Activated naive CD4-positive, alpha-beta T cell treated with anti-CD3 and anti-CD28 coated beads for 36 hours (primary cell): Measurements from ENCODE around the gene ADCY1. TPM values are rescaled to one million over a fixed set of nuclear protein-coding genes. Genes with fewer than 3 reads are reported as not detected.

ENCODE experiments used
- CTCF ChIA-PET: fragments of 350-600 bp; sonication (Branson Sonifier 250); formaldehyde crosslinking; loops from one replicate; lab custom pipeline; 2021; ENCODE audit warnings: antibody characterized with exemption; lab: Charles Lee
- DNase-seq: peaks from one replicate; pipeline ENCODE4 v3.0.0-alpha.2; 2020
- H3K27ac Mint-ChIP-seq: one replicate; pipeline ENCODE4 v1.8.0; 2021; ENCODE audit warnings: mild to moderate bottlenecking, mixed read lengths
- H3K27me3 Mint-ChIP-seq: one replicate; pipeline ENCODE4 v1.8.0; 2021; ENCODE audit warnings: low read depth, mixed read lengths
- H3K36me3 Mint-ChIP-seq: one replicate; pipeline ENCODE4 v1.8.0; 2021; ENCODE audit warnings: low read depth, mixed read lengths
- H3K4me1 Mint-ChIP-seq: one replicate; pipeline ENCODE4 v1.8.0; 2021; ENCODE audit warnings: low read depth, mixed read lengths
- H3K4me3 Mint-ChIP-seq: one replicate; pipeline ENCODE4 v1.8.0; 2021; ENCODE audit warnings: mild to moderate bottlenecking, moderate library complexity, mixed read lengths
- H3K9me3 Mint-ChIP-seq: one replicate; pipeline ENCODE4 v1.8.0; 2021; ENCODE audit warnings: mixed read lengths
- intact Hi-C: fragments of 100-400 bp; cut with micrococcal nuclease; formaldehyde crosslinking; loops from one replicate; pipeline ENCODE4 v1.15.1; 2023
- total RNA-seq, 2 experiments: library from RNA; stranded (reverse); gene quantifications; one replicate each; pipeline ENCODE4 v1.2.3, GENCODE V29; 2021

The ADCY1 gene
- total RNA-seq, 2 experiments from 2014 or later: 0.29 to 0.30 TPM

- Mint-ChIP-seq H3K4me3 (no peak overlapping the region), H3K27ac (no peak overlapping the region), H3K27me3 (peaks cover 2% of the 10 kb centered on the region), H3K9me3 (no peaks in the 10 kb centered on the region), H3K36me3 (no peaks in the 10 kb centered on the region), H3K4me1 (no peaks in the 10 kb centered on the region)
- intact Hi-C loops: no loop called here
- CTCF ChIA-PET: no interaction called here
- no peak for DNase-seq
Observed at GRCh38 chr7:45645141-45645969, 71.2 kb downstream of the ADCY1 start.

GRCh38 chr7:45646207-45646821 is 72.1 kb downstream of the ADCY1 start:
- Mint-ChIP-seq H3K36me3 (no peaks in the 10 kb centered on the region), H3K4me1 (no peaks in the 10 kb centered on the region), H3K27ac (no peak overlapping the region), H3K4me3 (no peak overlapping the region), H3K9me3 (no peaks in the 10 kb centered on the region), H3K27me3 (peaks cover under 1% of the 10 kb centered on the region)
- CTCF ChIA-PET: no interaction called here
- intact Hi-C loops: no loop called here
- no peak for DNase-seq

GRCh38 chr7:45646996-45647825 is 73.0 kb downstream of the ADCY1 start:
- no peaks in the 10 kb centered on the region for H3K9me3 Mint-ChIP-seq
- no peak overlapping the region for H3K4me3 Mint-ChIP-seq

GRCh38 chr7:45647967-45648670 is 74.0 kb downstream of the ADCY1 start:
- intact Hi-C loops: no loop called here
- no peaks in the 10 kb centered on the region for H3K36me3 Mint-ChIP-seq
- H3K27me3 Mint-ChIP-seq: no peaks in the 10 kb centered on the region
- no peak overlapping the region for H3K27ac Mint-ChIP-seq
- H3K4me3 Mint-ChIP-seq: no peak overlapping the region
- no peaks in the 10 kb centered on the region for H3K9me3 Mint-ChIP-seq
- H3K4me1 Mint-ChIP-seq: no peaks in the 10 kb centered on the region
- CTCF ChIA-PET: no interaction called here
- DNase-seq: no peak

More at GRCh38 chr7:45646996-45647825, 73.0 kb downstream of the ADCY1 start:
- Mint-ChIP-seq H3K4me1 (no peaks in the 10 kb centered on the region), H3K27ac (no peak overlapping the region), H3K36me3 (no peaks in the 10 kb centered on the region), H3K27me3 (no peaks in the 10 kb centered on the region)
- no peak for DNase-seq
- CTCF ChIA-PET: no interaction called here
- intact Hi-C loops: no loop called here

- H3K4me1 Mint-ChIP-seq: no peaks in the 10 kb centered on the region
- H3K27ac Mint-ChIP-seq: no peak overlapping the region
- no peaks in the 10 kb centered on the region for H3K36me3 Mint-ChIP-seq
- no peaks in the 10 kb centered on the region for H3K9me3 Mint-ChIP-seq
- DNase-seq: no peak
- CTCF ChIA-PET: no interaction called here
- no peaks in the 10 kb centered on the region for H3K27me3 Mint-ChIP-seq
- H3K4me3 Mint-ChIP-seq: no peak overlapping the region
- intact Hi-C loops: no loop called here
Observed at GRCh38 chr7:45648671-45648995, 74.5 kb downstream of the ADCY1 start.

GRCh38 chr7:45649560-45650346 is 75.6 kb downstream of the ADCY1 start:
- Mint-ChIP-seq H3K36me3 (no peaks in the 10 kb centered on the region), H3K4me1 (no peaks in the 10 kb centered on the region), H3K27me3 (no peaks in the 10 kb centered on the region), H3K4me3 (no peak overlapping the region), H3K27ac (no peak overlapping the region), H3K9me3 (no peaks in the 10 kb centered on the region)
- intact Hi-C loops: no loop called here
- CTCF ChIA-PET: no interaction called here
- DNase-seq: no peak

- no peaks in the 10 kb centered on the region for H3K27me3 Mint-ChIP-seq
Observed at GRCh38 chr7:45650404-45651394, 76.5 kb downstream of the ADCY1 start.

GRCh38 chr7:45651540-45651939 is 77.4 kb downstream of the ADCY1 start:
- Mint-ChIP-seq H3K27me3 (no peaks in the 10 kb centered on the region), H3K4me1 (no peaks in the 10 kb centered on the region), H3K36me3 (no peaks in the 10 kb centered on the region), H3K9me3 (no peaks in the 10 kb centered on the region), H3K27ac (no peak overlapping the region), H3K4me3 (no peak overlapping the region)
- DNase-seq: no peak
- intact Hi-C loops: no loop called here
- CTCF ChIA-PET: no interaction called here

More at GRCh38 chr7:45650404-45651394, 76.5 kb downstream of the ADCY1 start:
- Mint-ChIP-seq H3K4me3 (no peak overlapping the region), H3K36me3 (no peaks in the 10 kb centered on the region), H3K4me1 (no peaks in the 10 kb centered on the region), H3K9me3 (no peaks in the 10 kb centered on the region), H3K27ac (no peak overlapping the region)
- intact Hi-C loops: no loop called here
- CTCF ChIA-PET: no interaction called here
- DNase-seq: no peak

GRCh38 chr7:45652630-45653029 is 78.5 kb downstream of the ADCY1 start:
- H3K4me3 Mint-ChIP-seq: no peak overlapping the region
- no peaks in the 10 kb centered on the region for H3K36me3 Mint-ChIP-seq
- intact Hi-C loops: no loop called here
- no peaks in the 10 kb centered on the region for H3K27me3 Mint-ChIP-seq
- no peak for DNase-seq
- CTCF ChIA-PET: no interaction called here
- H3K4me1 Mint-ChIP-seq: no peaks in the 10 kb centered on the region
- no peak overlapping the region for H3K27ac Mint-ChIP-seq
- no peaks in the 10 kb centered on the region for H3K9me3 Mint-ChIP-seq

- Mint-ChIP-seq H3K9me3 (no peaks in the 10 kb centered on the region), H3K4me1 (no peaks in the 10 kb centered on the region), H3K27ac (no peak overlapping the region), H3K27me3 (no peaks in the 10 kb centered on the region), H3K4me3 (no peak overlapping the region), H3K36me3 (no peaks in the 10 kb centered on the region)
- intact Hi-C loops: no loop called here
- CTCF ChIA-PET: no interaction called here
- DNase-seq: no peak
Observed at GRCh38 chr7:45653209-45653907, 79.2 kb downstream of the ADCY1 start.
